ENCODE data around the gene GSE1.

GRCh38 chr16:85567935-85568334 lies 45.2 kb upstream of the GSE1 start:
- TF ChIP-seq CTCF (IDR thresholded peaks at IDR 0.05), result no peak
- no peak for TF ChIP-seq POLR2A (IDR thresholded peaks at IDR 0.05)

Measured in right lobe of liver (tissue), 4 donors.